ENCODE measurements around the gene PXYLP1. TPM values are rescaled to one million over a fixed set of nuclear protein-coding genes. Genes with fewer than 3 reads are reported as not detected.

PXYLP1 gene
- total and polyA plus RNA-seq, 2 donors (not counting 1 experiment from before 2014, with no cell fraction given): 1.4 to 4.5 TPM

DNA sequence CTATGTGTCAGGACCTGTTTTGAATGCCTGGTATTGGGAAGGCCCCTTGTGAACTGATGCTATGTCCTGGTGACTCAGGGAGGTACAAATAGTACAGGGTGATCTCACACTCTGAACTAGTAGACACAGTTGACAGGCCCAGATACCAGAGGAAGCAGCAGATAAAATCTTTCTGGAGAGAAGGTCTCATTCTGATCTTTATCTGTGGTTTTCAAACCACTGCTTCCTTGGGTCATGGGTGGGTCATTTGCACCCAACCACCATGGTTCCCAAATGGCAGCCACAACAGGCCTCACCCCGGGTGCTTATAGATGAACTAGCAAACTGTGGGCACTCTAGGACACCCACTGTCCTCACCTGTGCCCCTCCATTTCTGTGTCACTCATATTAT lies 43.4 kb downstream of the PXYLP1 start:
- Histone ChIP-seq H3K4me1 (ENCODE audit: control insufficient read depth in 2 of 2, insufficient read depth in 2 of 2, low read length in 2 of 2) (no peaks in the 10 kb centered on the region), H4K20me1 (ENCODE audit: control insufficient read depth, insufficient read depth, low read length, poor library complexity, severe bottlenecking) (no peaks in the 10 kb centered on the region), H3K4me2 (replicated peaks; ENCODE audit: low read depth, low read length, poor library complexity, severe bottlenecking) (no peak overlapping the region), H3K9me3 (ENCODE audit: control extremely low read depth in 1 of 3, control insufficient read depth in 2 of 3, insufficient read depth in 1 of 3, low read length in 2 of 3) (no peaks in the 10 kb centered on the region), H3K9ac (ENCODE audit: low read length) (no peak overlapping the region), H3K27ac (ENCODE audit: low read length in 2 of 2) (no peak overlapping the region), H3K36me3 (replicated peaks in 1 of 2; ENCODE audit: control extremely low read depth in 1 of 2, control insufficient read depth in 1 of 2, extremely low read depth in 1 of 2, insufficient read depth in 2 of 2, low read length in 1 of 2) (no peaks in the 10 kb centered on the region), H3K4me3 (ENCODE audit: control extremely low read depth in 1 of 5, extremely low read depth in 1 of 5, insufficient read depth in 1 of 5, low read depth in 2 of 5, low read length in 4 of 5) (no peak overlapping the region), H2AFZ (ENCODE audit: insufficient read depth, low read depth, low read length, poor library complexity, severe bottlenecking) (no peak overlapping the region), H3K79me2 (ENCODE audit: control insufficient read depth, insufficient read depth, low read length) (no peaks in the 10 kb centered on the region), H3K27me3 (replicated peaks in 1 of 4; ENCODE audit: control extremely low read depth in 1 of 4, control insufficient read depth in 3 of 4, insufficient read depth in 4 of 4, low read length in 3 of 4) (no peaks in the 10 kb centered on the region)
- Mint-ChIP-seq H3K27ac (no peak overlapping the region), H3K4me3 (no peak overlapping the region), H3K9me3 (ENCODE audit: insufficient read depth) (no peaks in the 10 kb centered on the region), H3K27me3 (no peaks in the 10 kb centered on the region), H3K4me1 (peaks cover 4% of the 10 kb centered on the region)
- ChIA-PET CTCF (no interaction called here), POLR2A (no interaction called here)
- DNase-seq: no peak
- WGBS (ENCODE audit: insufficient coverage): 14% methylated on average over 1 of the region's 1 CpG
- intact Hi-C loops (cut with micrococcal nuclease): no loop called here
- ATAC-seq (ENCODE audit: low read depth): no peak
- TF ChIP-seq, protein P1, sequence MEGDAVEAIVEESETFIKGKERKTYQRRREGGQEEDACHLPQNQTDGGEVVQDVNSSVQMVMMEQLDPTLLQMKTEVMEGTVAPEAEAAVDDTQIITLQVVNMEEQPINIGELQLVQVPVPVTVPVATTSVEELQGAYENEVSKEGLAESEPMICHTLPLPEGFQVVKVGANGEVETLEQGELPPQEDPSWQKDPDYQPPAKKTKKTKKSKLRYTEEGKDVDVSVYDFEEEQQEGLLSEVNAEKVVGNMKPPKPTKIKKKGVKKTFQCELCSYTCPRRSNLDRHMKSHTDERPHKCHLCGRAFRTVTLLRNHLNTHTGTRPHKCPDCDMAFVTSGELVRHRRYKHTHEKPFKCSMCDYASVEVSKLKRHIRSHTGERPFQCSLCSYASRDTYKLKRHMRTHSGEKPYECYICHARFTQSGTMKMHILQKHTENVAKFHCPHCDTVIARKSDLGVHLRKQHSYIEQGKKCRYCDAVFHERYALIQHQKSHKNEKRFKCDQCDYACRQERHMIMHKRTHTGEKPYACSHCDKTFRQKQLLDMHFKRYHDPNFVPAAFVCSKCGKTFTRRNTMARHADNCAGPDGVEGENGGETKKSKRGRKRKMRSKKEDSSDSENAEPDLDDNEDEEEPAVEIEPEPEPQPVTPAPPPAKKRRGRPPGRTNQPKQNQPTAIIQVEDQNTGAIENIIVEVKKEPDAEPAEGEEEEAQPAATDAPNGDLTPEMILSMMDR (IDR thresholded peaks at IDR 0.05): no peak
- TF ChIP-seq EZH2 (IDR thresholded peaks at IDR 0.05; ENCODE audit: borderline replicate concordance, insufficient read depth, low read depth, low read length, poor library complexity, severe bottlenecking): no peak

DNA sequence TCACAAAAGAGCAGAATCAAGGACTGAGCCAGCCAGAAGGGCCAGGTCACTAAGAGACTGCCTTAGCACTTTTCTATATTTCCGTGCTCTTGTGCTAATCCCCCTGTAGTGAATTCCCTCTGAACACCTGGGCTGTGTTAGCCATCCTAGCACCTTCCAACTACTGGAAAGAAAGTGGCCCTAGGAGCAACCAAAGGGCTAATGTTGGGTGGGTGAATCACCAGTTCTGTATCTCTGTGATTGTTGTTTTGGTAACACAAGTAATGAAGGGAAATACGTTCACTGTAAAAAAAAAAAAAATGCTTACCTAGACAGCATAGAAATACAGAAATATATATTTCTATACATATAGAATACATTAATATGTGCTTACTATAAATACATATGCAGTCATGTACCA lies 43.9 kb downstream of the PXYLP1 start:
- no peak overlapping the region for H3K9ac ChIP-seq (ENCODE audit: low read length)
- no peaks in the 10 kb centered on the region for H3K27me3 ChIP-seq (replicated peaks in 1 of 4; ENCODE audit: control extremely low read depth in 1 of 4, control insufficient read depth in 3 of 4, insufficient read depth in 4 of 4, low read length in 3 of 4)
- no CpG with 5 or more reads among the region's 2 CpGs for WGBS (ENCODE audit: insufficient coverage)
- Mint-ChIP-seq H3K27me3 (no peaks in the 10 kb centered on the region), H3K9me3 (ENCODE audit: insufficient read depth) (no peaks in the 10 kb centered on the region), H3K4me1 (peaks cover 4% of the 10 kb centered on the region), H3K27ac (no peak overlapping the region), H3K4me3 (no peak overlapping the region)
- no peaks in the 10 kb centered on the region for H3K4me1 ChIP-seq (ENCODE audit: control insufficient read depth in 2 of 2, insufficient read depth in 2 of 2, low read length in 2 of 2)
- no peak for TF ChIP-seq EZH2 (IDR thresholded peaks at IDR 0.05; ENCODE audit: borderline replicate concordance, insufficient read depth, low read depth, low read length, poor library complexity, severe bottlenecking)
- TF ChIP-seq, protein P1 (IDR thresholded peaks at IDR 0.05): no peak
- POLR2A ChIA-PET: no interaction called here
- H2AFZ ChIP-seq (ENCODE audit: insufficient read depth, low read depth, low read length, poor library complexity, severe bottlenecking): no peak overlapping the region
- no peak for ATAC-seq (ENCODE audit: low read depth)
- no peaks in the 10 kb centered on the region for H3K36me3 ChIP-seq (replicated peaks in 1 of 2; ENCODE audit: control extremely low read depth in 1 of 2, control insufficient read depth in 1 of 2, extremely low read depth in 1 of 2, insufficient read depth in 2 of 2, low read length in 1 of 2)
- H4K20me1 ChIP-seq (ENCODE audit: control insufficient read depth, insufficient read depth, low read length, poor library complexity, severe bottlenecking): no peaks in the 10 kb centered on the region
- no peak overlapping the region for H3K4me2 ChIP-seq (replicated peaks; ENCODE audit: low read depth, low read length, poor library complexity, severe bottlenecking)
- CTCF ChIA-PET: no interaction called here
- no peaks in the 10 kb centered on the region for H3K9me3 ChIP-seq (ENCODE audit: control extremely low read depth in 1 of 3, control insufficient read depth in 2 of 3, insufficient read depth in 1 of 3, low read length in 2 of 3)
- H3K27ac ChIP-seq (ENCODE audit: low read length in 2 of 2): no peak overlapping the region
- no peak for DNase-seq
- intact Hi-C loops (cut with micrococcal nuclease): no loop called here
- no peaks in the 10 kb centered on the region for H3K79me2 ChIP-seq (ENCODE audit: control insufficient read depth, insufficient read depth, low read length)
- H3K4me3 ChIP-seq (ENCODE audit: control extremely low read depth in 1 of 5, extremely low read depth in 1 of 5, insufficient read depth in 1 of 5, low read depth in 2 of 5, low read length in 4 of 5): no peak overlapping the region

All from B cell (primary cell).